Loucy (cell line): Measurements from ENCODE around the gene SLC6A11.

Experiments
- H2AFZ ChIP-seq: fragments of 200-600 bp; sonication (generic); 2 replicates; pipeline ENCODE4 v1.6.0; 2016; ENCODE audit warnings: antibody characterized with exemption, mild to moderate bottlenecking, low read length, moderate library complexity
- H3F3A ChIP-seq: fragments of 200-600 bp; 2 replicates; pipeline ENCODE4 v1.6.0; 2016; ENCODE audit warnings: antibody characterized with exemption, low read depth, mild to moderate bottlenecking
- H3K27me3 ChIP-seq: fragments of 200-600 bp; sonication (generic); 2 replicates; pipeline ENCODE4 v1.6.1; 2014; ENCODE audit warnings: low read length, mild to moderate bottlenecking; ENCODE audit not compliant: insufficient read depth, poor library complexity, severe bottlenecking
- H3K36me3 ChIP-seq: fragments of 200-600 bp; sonication (generic); 2 replicates; pipeline ENCODE4 v1.6.1; 2016; ENCODE audit warnings: low read length; ENCODE audit not compliant: insufficient read depth
- H3K4me1 ChIP-seq: fragments of 200-600 bp; sonication (generic); 2 replicates; pipeline ENCODE4 v1.5.1; 2014; ENCODE audit warnings: low read length, mild to moderate bottlenecking; ENCODE audit not compliant: insufficient read depth, poor library complexity, severe bottlenecking
- H3K4me2 ChIP-seq: fragments of 200-600 bp; sonication (generic); 2 replicates; pipeline ENCODE4 v1.6.0; 2014; ENCODE audit warnings: antibody characterized with exemption, low read length, low read depth, mild to moderate bottlenecking; ENCODE audit not compliant: poor library complexity, severe bottlenecking
- H3K4me3 ChIP-seq: fragments of 200-600 bp; sonication (generic); 2 replicates; pipeline ENCODE4 v1.5.1; 2014; ENCODE audit warnings: low read length, mild to moderate bottlenecking, mixed read lengths; ENCODE audit not compliant: poor library complexity, severe bottlenecking
- H3K79me2 ChIP-seq: fragments of 200-600 bp; sonication (generic); 2 replicates; pipeline ENCODE4 v1.6.1; 2014; ENCODE audit warnings: low read length; ENCODE audit not compliant: insufficient read depth
- H3K9ac ChIP-seq: fragments of 200-600 bp; sonication (generic); 2 replicates; pipeline ENCODE4 v1.6.0; 2014; ENCODE audit warnings: mild to moderate bottlenecking, low read depth, low read length, moderate library complexity; ENCODE audit not compliant: poor library complexity, severe bottlenecking
- H3K9me2 ChIP-seq: fragments of 200-600 bp; sonication (generic); replicated peaks from 2 replicates; pipeline ENCODE4 v1.6.1; 2016; ENCODE audit warnings: low read depth, low read length, mixed read lengths
- H3K9me3 ChIP-seq: fragments of 200-600 bp; sonication (generic); 2 replicates; pipeline ENCODE4 v1.6.1; 2014; ENCODE audit warnings: mild to moderate bottlenecking, antibody characterized with exemption, low read length, low read depth; ENCODE audit not compliant: insufficient read depth
- H4K20me1 ChIP-seq: fragments of 200-600 bp; sonication (generic); 2 replicates; pipeline ENCODE4 v1.6.0; 2014; ENCODE audit warnings: antibody characterized with exemption, low read length, mild to moderate bottlenecking; ENCODE audit not compliant: insufficient read depth, poor library complexity, severe bottlenecking
- CTCF ChIP-seq: fragments of 200-600 bp; sonication (generic); conservative IDR thresholded peaks from 2 replicates; pipeline ENCODE4 v1.5.1; 2014; ENCODE audit warnings: mild to moderate bottlenecking, antibody characterized with exemption, low read length
- EZH2phosphoT487 ChIP-seq: fragments of 200-600 bp; IDR thresholded peaks from 2 replicates; pipeline ENCODE4 v1.6.1; 2018; ENCODE audit warnings: antibody characterized with exemption, mild to moderate bottlenecking, moderate library complexity, borderline replicate concordance

The SLC6A11 gene

DNA sequence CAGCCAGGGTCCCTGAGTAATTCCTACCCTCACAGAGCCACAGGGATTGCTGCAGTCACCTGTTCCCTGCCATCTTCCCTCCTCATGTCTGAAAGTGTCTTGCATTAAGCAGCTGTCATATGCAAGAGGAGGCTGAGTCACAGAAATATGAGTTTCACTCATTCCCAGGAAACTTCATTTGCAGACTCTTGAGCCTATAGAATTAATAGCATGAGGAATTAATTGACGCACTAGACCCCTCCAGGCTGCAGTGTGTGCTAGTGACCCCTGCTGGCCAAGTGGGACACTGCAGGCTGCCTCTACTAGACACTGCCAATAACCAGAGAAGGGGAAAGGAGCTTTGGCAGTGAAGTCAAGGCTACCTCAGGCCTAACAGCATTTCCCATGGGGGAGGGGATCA is 125.9 kb downstream of the SLC6A11 start:
- no peaks in the 10 kb centered on the region for H3K36me3 ChIP-seq
- TF ChIP-seq CTCF (peak; percentile 70), EZH2phosphoT487 (no peak)

GRCh38 chr3:10942690-10943205 is 126.7 kb downstream of the SLC6A11 start:
- H4K20me1 ChIP-seq: no peaks in the 10 kb centered on the region
- H3K79me2 ChIP-seq: no peaks in the 10 kb centered on the region
- no peaks in the 10 kb centered on the region for H3K9me3 ChIP-seq
- no peaks in the 10 kb centered on the region for H3K4me1 ChIP-seq
- no peak overlapping the region for H3K4me2 ChIP-seq
- H3K9ac ChIP-seq: no peak overlapping the region
- H2AFZ ChIP-seq: no peak overlapping the region
- H3K36me3 ChIP-seq: no peaks in the 10 kb centered on the region
- H3K9me2 ChIP-seq: no peaks in the 10 kb centered on the region
- H3F3A ChIP-seq: no peaks in the 10 kb centered on the region
- TF ChIP-seq EZH2phosphoT487: no peak
- TF ChIP-seq CTCF: no peak
- no peak overlapping the region for H3K4me3 ChIP-seq
- no peaks in the 10 kb centered on the region for H3K27me3 ChIP-seq

More for the DNA sequence above, 125.9 kb downstream of the SLC6A11 start:
- Histone ChIP-seq H3K9me3 (no peaks in the 10 kb centered on the region), H3K27me3 (no peaks in the 10 kb centered on the region), H3K4me1 (no peaks in the 10 kb centered on the region), H3F3A (no peaks in the 10 kb centered on the region), H3K4me3 (no peak overlapping the region), H3K9me2 (no peaks in the 10 kb centered on the region), H3K4me2 (no peak overlapping the region), H3K79me2 (no peaks in the 10 kb centered on the region), H4K20me1 (no peaks in the 10 kb centered on the region), H2AFZ (no peak overlapping the region), H3K9ac (no peak overlapping the region)

DNA sequence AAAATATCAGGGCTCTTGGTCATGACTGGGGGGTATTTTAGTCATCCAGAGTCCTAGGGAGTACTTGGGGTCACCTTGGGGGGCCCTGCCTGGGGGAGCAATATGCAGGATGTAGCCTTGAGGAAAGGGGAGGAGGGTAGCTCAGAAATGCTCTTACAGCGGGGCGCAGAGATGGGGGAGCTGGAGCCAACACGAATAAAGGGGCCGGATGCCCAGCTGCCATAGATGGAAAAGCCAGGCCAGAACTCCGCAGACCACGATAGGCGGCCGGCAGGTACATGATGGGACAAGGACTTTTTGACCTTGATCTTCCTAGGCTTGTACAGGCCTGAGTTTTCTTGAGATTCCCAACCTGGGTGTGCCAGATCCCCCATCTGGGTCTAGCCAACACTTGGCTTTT is 128.8 kb downstream of the SLC6A11 start:
- H3K27me3 ChIP-seq: no peaks in the 10 kb centered on the region
- no peaks in the 10 kb centered on the region for H4K20me1 ChIP-seq
- no peak overlapping the region for H3K4me3 ChIP-seq
- no peak for TF ChIP-seq CTCF
- TF ChIP-seq EZH2phosphoT487: no peak
- H3K4me2 ChIP-seq: no peak overlapping the region
- H2AFZ ChIP-seq: no peak overlapping the region
- H3K36me3 ChIP-seq: no peaks in the 10 kb centered on the region
- no peaks in the 10 kb centered on the region for H3K4me1 ChIP-seq
- no peaks in the 10 kb centered on the region for H3K79me2 ChIP-seq
- H3K9me2 ChIP-seq: no peaks in the 10 kb centered on the region
- no peak overlapping the region for H3K9ac ChIP-seq
- no peaks in the 10 kb centered on the region for H3K9me3 ChIP-seq
- no peaks in the 10 kb centered on the region for H3F3A ChIP-seq
